Measurements from ENCODE around the gene POLDIP2.

The POLDIP2 gene

GRCh38 chr17:28357061-28357900 is at the start of gene POLDIP2:
Gene POLDIP2, minus strand, starts transcription at chr17:28357527. Its CDS starts 79 bp downstream, at chr17:28357448.
- Histone ChIP-seq H3K9ac (ENCODE audit: low read length) (peak within 1 kb of the TSS; percentile 80), H3K4me1 (ENCODE audit: control insufficient read depth, insufficient read depth, low read length) (peaks cover 13% of the 10 kb centered on the region), H3K36me3 (ENCODE audit: control insufficient read depth, insufficient read depth, low read length) (peaks cover 40% of the 10 kb centered on the region), H3K4me3 (ENCODE audit: low read length) (peak within 1 kb of the TSS; percentile 93), H3K27ac (ENCODE audit: low read depth, low read length) (peak within 1 kb of the TSS; percentile 76), H3K27me3 (ENCODE audit: control insufficient read depth, insufficient read depth, low read length) (no peaks in the 10 kb centered on the region)

GRCh38 chr17:28406473-28406814 is 49.1 kb upstream of the POLDIP2 start:
- Histone ChIP-seq H3K4me1 (ENCODE audit: control insufficient read depth, insufficient read depth, low read length) (peaks cover 8% of the 10 kb centered on the region), H3K27me3 (ENCODE audit: control insufficient read depth, insufficient read depth, low read length) (no peaks in the 10 kb centered on the region), H3K4me3 (ENCODE audit: low read length) (peak overlapping the region; percentile 74), H3K36me3 (ENCODE audit: control insufficient read depth, insufficient read depth, low read length) (no peaks in the 10 kb centered on the region), H3K27ac (ENCODE audit: low read depth, low read length) (no peak overlapping the region), H3K9ac (ENCODE audit: low read length) (no peak overlapping the region)

- no peak within 1 kb of the TSS for H3K27ac ChIP-seq (ENCODE audit: low read depth, low read length)
Measured at GRCh38 chr17:28405632-28406472, 48.5 kb upstream of the POLDIP2 start, which contains the start of gene SLC46A1. Gene SLC46A1, minus strand, starts transcription at chr17:28406212. Its CDS starts 98 bp downstream, at chr17:28406114.

GRCh38 chr17:28404812-28405570 is 47.7 kb upstream of the POLDIP2 start:
- peak overlapping the region; percentile 16 for H3K9ac ChIP-seq (ENCODE audit: low read length)
- no peaks in the 10 kb centered on the region for H3K36me3 ChIP-seq (ENCODE audit: control insufficient read depth, insufficient read depth, low read length)
- no peaks in the 10 kb centered on the region for H3K27me3 ChIP-seq (ENCODE audit: control insufficient read depth, insufficient read depth, low read length)
- H3K4me1 ChIP-seq (ENCODE audit: control insufficient read depth, insufficient read depth, low read length) = peaks cover 8% of the 10 kb centered on the region
- no peak overlapping the region for H3K27ac ChIP-seq (ENCODE audit: low read depth, low read length)
- H3K4me3 ChIP-seq (ENCODE audit: low read length) = peak overlapping the region; percentile 74

More at GRCh38 chr17:28405632-28406472, 48.5 kb upstream of the POLDIP2 start, which contains the start of gene SLC46A1:
- Histone ChIP-seq H3K9ac (ENCODE audit: low read length) (peak within 1 kb of the TSS; percentile 16), H3K27me3 (ENCODE audit: control insufficient read depth, insufficient read depth, low read length) (no peaks in the 10 kb centered on the region), H3K4me1 (ENCODE audit: control insufficient read depth, insufficient read depth, low read length) (peaks cover 8% of the 10 kb centered on the region), H3K36me3 (ENCODE audit: control insufficient read depth, insufficient read depth, low read length) (no peaks in the 10 kb centered on the region), H3K4me3 (ENCODE audit: low read length) (peak within 1 kb of the TSS; percentile 74)

- Histone ChIP-seq H3K36me3 (ENCODE audit: control insufficient read depth, insufficient read depth, low read length) (no peaks in the 10 kb centered on the region), H3K4me3 (ENCODE audit: low read length) (peak overlapping the region; percentile 74), H3K27ac (ENCODE audit: low read depth, low read length) (no peak overlapping the region), H3K4me1 (ENCODE audit: control insufficient read depth, insufficient read depth, low read length) (peaks cover 8% of the 10 kb centered on the region), H3K27me3 (ENCODE audit: control insufficient read depth, insufficient read depth, low read length) (no peaks in the 10 kb centered on the region), H3K9ac (ENCODE audit: low read length) (no peak overlapping the region)
Measured at GRCh38 chr17:28404461-28404811, 47.1 kb upstream of the POLDIP2 start.

GRCh38 chr17:28404007-28404406 is 46.7 kb upstream of the POLDIP2 start:
- peaks cover 8% of the 10 kb centered on the region for H3K4me1 ChIP-seq (ENCODE audit: control insufficient read depth, insufficient read depth, low read length)
- H3K36me3 ChIP-seq (ENCODE audit: control insufficient read depth, insufficient read depth, low read length) = no peaks in the 10 kb centered on the region
- no peak overlapping the region for H3K4me3 ChIP-seq (ENCODE audit: low read length)
- H3K27me3 ChIP-seq (ENCODE audit: control insufficient read depth, insufficient read depth, low read length) = no peaks in the 10 kb centered on the region
- no peak overlapping the region for H3K9ac ChIP-seq (ENCODE audit: low read length)
- no peak overlapping the region for H3K27ac ChIP-seq (ENCODE audit: low read depth, low read length)

- no peaks in the 10 kb centered on the region for H3K36me3 ChIP-seq (ENCODE audit: control insufficient read depth, insufficient read depth, low read length)
- H3K4me3 ChIP-seq (ENCODE audit: low read length) = no peak overlapping the region
- H3K9ac ChIP-seq (ENCODE audit: low read length) = no peak overlapping the region
- H3K27me3 ChIP-seq (ENCODE audit: control insufficient read depth, insufficient read depth, low read length) = no peaks in the 10 kb centered on the region
- H3K4me1 ChIP-seq (ENCODE audit: control insufficient read depth, insufficient read depth, low read length) = peaks cover 8% of the 10 kb centered on the region
- no peak overlapping the region for H3K27ac ChIP-seq (ENCODE audit: low read depth, low read length)
Measured at GRCh38 chr17:28402844-28403243, 45.5 kb upstream of the POLDIP2 start.

GRCh38 chr17:28402224-28402630 is 44.9 kb upstream of the POLDIP2 start:
- Histone ChIP-seq H3K9ac (ENCODE audit: low read length) (no peak overlapping the region), H3K36me3 (ENCODE audit: control insufficient read depth, insufficient read depth, low read length) (no peaks in the 10 kb centered on the region), H3K27me3 (ENCODE audit: control insufficient read depth, insufficient read depth, low read length) (no peaks in the 10 kb centered on the region), H3K27ac (ENCODE audit: low read depth, low read length) (no peak overlapping the region), H3K4me3 (ENCODE audit: low read length) (no peak overlapping the region), H3K4me1 (ENCODE audit: control insufficient read depth, insufficient read depth, low read length) (peaks cover 8% of the 10 kb centered on the region)

- H3K27me3 ChIP-seq (ENCODE audit: control insufficient read depth, insufficient read depth, low read length) = no peaks in the 10 kb centered on the region
- H3K9ac ChIP-seq (ENCODE audit: low read length) = no peak overlapping the region
- no peak overlapping the region for H3K27ac ChIP-seq (ENCODE audit: low read depth, low read length)
- H3K4me1 ChIP-seq (ENCODE audit: control insufficient read depth, insufficient read depth, low read length) = no peaks in the 10 kb centered on the region
- no peak overlapping the region for H3K4me3 ChIP-seq (ENCODE audit: low read length)
- peaks cover 8% of the 10 kb centered on the region for H3K36me3 ChIP-seq (ENCODE audit: control insufficient read depth, insufficient read depth, low read length)
Measured at GRCh38 chr17:28399808-28400207, 42.5 kb upstream of the POLDIP2 start.

- H3K4me3 ChIP-seq (ENCODE audit: low read length) = no peak overlapping the region
- no peak overlapping the region for H3K9ac ChIP-seq (ENCODE audit: low read length)
- no peak overlapping the region for H3K27ac ChIP-seq (ENCODE audit: low read depth, low read length)
- H3K27me3 ChIP-seq (ENCODE audit: control insufficient read depth, insufficient read depth, low read length) = no peaks in the 10 kb centered on the region
- H3K4me1 ChIP-seq (ENCODE audit: control insufficient read depth, insufficient read depth, low read length) = no peaks in the 10 kb centered on the region
- peaks cover 13% of the 10 kb centered on the region for H3K36me3 ChIP-seq (ENCODE audit: control insufficient read depth, insufficient read depth, low read length)
Measured at GRCh38 chr17:28398280-28398981, 41.1 kb upstream of the POLDIP2 start.

- peaks cover 16% of the 10 kb centered on the region for H3K36me3 ChIP-seq (ENCODE audit: control insufficient read depth, insufficient read depth, low read length)
- H3K4me1 ChIP-seq (ENCODE audit: control insufficient read depth, insufficient read depth, low read length) = no peaks in the 10 kb centered on the region
- no peak overlapping the region for H3K9ac ChIP-seq (ENCODE audit: low read length)
- H3K4me3 ChIP-seq (ENCODE audit: low read length) = no peak overlapping the region
- H3K27me3 ChIP-seq (ENCODE audit: control insufficient read depth, insufficient read depth, low read length) = no peaks in the 10 kb centered on the region
- H3K27ac ChIP-seq (ENCODE audit: low read depth, low read length) = no peak overlapping the region
Measured at GRCh38 chr17:28397687-28398279, 40.5 kb upstream of the POLDIP2 start.

Measured in rectal smooth muscle tissue (tissue), 1 donor.